HG02884 (cell line): ENCODE measurements around the gene FMO2.

Experiments used
- ATAC-seq: cut with Tn5 transposase; IDR thresholded peaks from one replicate; pipeline ENCODE4 v1.9.1; 2021; ENCODE audit warnings: mild to moderate bottlenecking, moderate library complexity; ENCODE audit not compliant: unreplicated experiment

The FMO2 gene

DNA sequence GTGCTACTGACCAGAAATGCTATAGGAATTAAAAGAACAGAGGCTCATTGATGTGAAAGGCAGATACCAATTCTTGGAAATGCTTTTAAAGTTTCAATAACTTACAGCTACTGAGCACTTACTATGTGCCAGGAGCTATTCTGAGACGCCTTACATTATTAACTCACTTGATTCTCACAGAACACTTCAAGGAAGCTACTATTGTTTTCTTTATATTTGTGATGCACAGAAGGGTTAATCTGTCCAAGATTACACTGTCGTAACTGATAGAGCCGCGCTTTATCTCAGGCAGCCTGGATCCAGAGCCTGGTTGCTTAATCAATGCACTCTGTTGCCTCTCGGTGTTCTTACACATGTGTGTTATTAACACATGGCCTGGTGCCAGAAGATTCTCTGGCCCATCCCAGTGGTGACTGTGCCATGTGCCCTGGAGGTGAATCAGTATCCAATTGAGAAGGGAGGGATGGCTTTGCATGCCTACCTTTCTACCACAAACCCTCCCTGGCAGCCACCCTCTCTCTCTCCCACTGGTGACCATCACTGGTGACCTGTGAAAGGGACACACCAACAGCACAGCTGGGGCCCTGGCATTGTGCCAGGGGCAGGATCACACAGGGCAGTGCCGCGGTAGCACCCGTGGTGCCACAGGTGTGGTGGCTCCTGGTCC, 72.0 kb downstream of the FMO2 start:
- ATAC-seq: no peak

DNA sequence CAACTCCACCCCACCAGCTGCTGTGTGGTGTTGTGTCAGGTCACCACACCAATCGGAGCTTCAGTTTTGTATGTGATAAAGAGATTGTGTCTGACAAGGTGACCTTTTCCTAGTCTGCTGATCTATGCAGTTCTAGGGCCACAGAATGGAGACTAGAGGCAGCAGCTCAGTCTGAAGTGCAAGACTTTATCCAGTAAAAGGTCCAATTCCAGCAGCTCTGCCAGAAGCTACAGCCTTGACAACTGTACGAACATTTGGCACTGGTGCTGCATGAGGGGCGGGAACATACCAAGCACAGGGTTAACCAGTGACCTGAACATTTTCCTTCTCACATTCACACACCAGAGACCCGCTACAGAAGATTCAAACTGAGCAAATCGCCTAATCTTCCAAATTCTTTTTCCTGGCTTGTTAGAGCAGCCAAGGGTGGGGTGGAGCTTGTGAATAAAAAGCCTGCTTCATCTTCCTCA, 72.5 kb downstream of the FMO2 start:
- ATAC-seq: no peak

DNA sequence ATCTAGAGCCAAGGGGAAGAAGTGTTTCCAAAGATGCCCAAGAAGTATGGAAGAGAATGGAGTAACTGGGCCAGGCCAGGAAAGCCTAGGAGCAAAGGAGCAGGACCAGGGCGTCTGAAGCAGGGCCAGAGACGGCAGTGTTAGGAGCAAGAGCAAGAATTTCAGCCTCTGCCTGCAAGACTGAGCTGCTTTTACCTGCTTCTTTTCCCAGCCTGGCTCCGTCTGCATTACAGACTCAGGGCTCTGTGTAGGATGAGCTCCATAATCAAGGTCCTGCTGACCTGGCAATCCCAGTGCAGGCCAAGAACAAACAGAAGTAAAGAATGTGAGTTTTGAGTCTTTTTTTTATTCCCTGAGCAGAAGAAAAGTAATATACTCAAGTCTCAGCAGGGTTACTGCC, 73.3 kb downstream of the FMO2 start:
- ATAC-seq: no peak

DNA sequence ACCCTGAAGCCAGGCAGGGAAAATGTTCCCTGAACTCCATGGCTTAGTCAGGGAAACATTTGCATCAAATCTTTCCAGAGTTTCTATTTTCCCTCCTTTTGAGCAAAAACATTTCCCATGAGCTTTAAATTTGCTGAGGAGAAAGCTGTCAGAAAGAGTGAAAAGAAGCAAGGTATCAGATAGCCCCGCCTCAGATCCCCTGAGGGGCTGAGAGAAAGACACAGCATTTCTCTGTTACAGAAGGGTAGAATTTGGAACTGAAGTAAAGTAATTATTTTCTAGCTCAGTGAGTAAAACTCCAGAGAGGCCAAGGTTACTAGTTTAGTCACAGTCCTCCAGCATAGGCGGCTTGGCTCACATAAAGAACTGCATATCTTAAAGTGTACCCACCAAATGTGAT, 73.8 kb downstream of the FMO2 start:
- no peak for ATAC-seq
